K562 (cell line): Measurements from ENCODE around the gene MAP2K7. TPM values are rescaled to one million over a fixed set of nuclear protein-coding genes. Genes with fewer than 3 reads are reported as not detected.

Source experiments
- ARID4B ChIP-seq: sonication (generic); formaldehyde crosslinking; IDR thresholded peaks from 2 replicates; pipeline ENCODE4 v1.8.0; 2022; ENCODE audit warnings: mild to moderate bottlenecking, missing genetic modification reagents
- DMBX1 ChIP-seq: fragments of 250-450 bp; sonication (Bioruptor Pico); IDR thresholded peaks from 2 replicates; pipeline ENCODE4 v1.8.0; 2022; ENCODE audit warnings: inconsistent platforms, mild to moderate bottlenecking, moderate library complexity, borderline replicate concordance
- FOS ChIP-seq: IDR thresholded peaks from 3 replicates; pipeline ENCODE4 v1.6.1; 2011; ENCODE audit not compliant: insufficient read length; ENCODE audit errors: extremely low read depth
- GABPB1 ChIP-seq: sonication (generic); formaldehyde crosslinking; IDR thresholded peaks from 2 replicates; pipeline ENCODE4 v1.8.0; 2022; ENCODE audit warnings: mild to moderate bottlenecking, missing genetic modification reagents
- GTF2F1 ChIP-seq: IDR thresholded peaks from 2 replicates; pipeline ENCODE4 v1.6.1; 2011; ENCODE audit warnings: low read depth, low read length, improper control_type of control experiment
- HEY1 ChIP-seq: fragments of 250-450 bp; sonication (Bioruptor Pico); IDR thresholded peaks from 2 replicates; pipeline ENCODE4 v1.5.0; 2020; ENCODE audit warnings: mild to moderate bottlenecking, moderate library complexity, borderline replicate concordance
- HMGN3 ChIP-seq: IDR thresholded peaks from 2 replicates; pipeline ENCODE4 v1.6.1; 2011; ENCODE audit warnings: borderline replicate concordance, low read depth, mild to moderate bottlenecking, mixed read lengths, low read length; ENCODE audit not compliant: insufficient read length; ENCODE audit errors: extremely low read depth
- ID3 ChIP-seq, 2 experiments: fragments of 250-450 bp in 1 of 2; fragments of 450-650 bp in 1 of 2; sonication (Bioruptor Pico) in 1 of 2; IDR thresholded peaks; 2 replicates each; pipeline versions ENCODE4 v1.6.1 to v1.8.0; 2016 to 2021; ENCODE audit warnings: mild to moderate bottlenecking in 2 of 2, moderate library complexity in 2 of 2, missing compliant biosample characterization in 1 of 2, missing genetic modification characterization in 1 of 2
- MECOM ChIP-seq: fragments of 250-450 bp; sonication (Bioruptor Pico); IDR thresholded peaks from 2 replicates; pipeline ENCODE4 v1.8.0; 2022; ENCODE audit warnings: inconsistent platforms
- MTF1 ChIP-seq: fragments of 250-450 bp; sonication (Bioruptor Pico); IDR thresholded peaks from 2 replicates; pipeline ENCODE4 v1.9.0; 2021; ENCODE audit warnings: moderate library complexity, mild to moderate bottlenecking, inconsistent platforms, borderline replicate concordance
- POLR2AphosphoS2 ChIP-seq: IDR thresholded peaks from 2 replicates; pipeline ENCODE4 v1.6.1; 2012; ENCODE audit warnings: low read length, improper control_type of control experiment
- SOX6 ChIP-seq: fragments of 450-650 bp; IDR thresholded peaks from 2 replicates; pipeline ENCODE4 v1.6.1; 2014; ENCODE audit warnings: mild to moderate bottlenecking
- TSHZ1 ChIP-seq: fragments of 250-450 bp; sonication (Bioruptor Pico); IDR thresholded peaks from 2 replicates; pipeline ENCODE4 v1.4.0; 2020; ENCODE audit warnings: mild to moderate bottlenecking, moderate library complexity
- ZKSCAN8 ChIP-seq: fragments of 200-800 bp; sonication (Bioruptor generic); IDR thresholded peaks from 2 replicates; pipeline ENCODE4 v1.6.1; 2016; ENCODE audit warnings: missing genetic modification characterization, missing compliant biosample characterization
- ZNF384 ChIP-seq: IDR thresholded peaks from 2 replicates; pipeline ENCODE4 v1.6.1; 2012; ENCODE audit warnings: low read depth, low read length, improper control_type of control experiment
- ZNF699 ChIP-seq: fragments of 250-450 bp; sonication (Bioruptor Pico); IDR thresholded peaks from 2 replicates; pipeline ENCODE4 v1.8.0; 2021; ENCODE audit warnings: mild to moderate bottlenecking, moderate library complexity; ENCODE audit not compliant: insufficient replicate concordance
- polyA plus RNA-seq, 8 experiments: library from polyadenylated mRNA; depleted of rRNA in 4 of 8; stranded (reverse) in 5 of 8; unstranded in 3 of 8; fragments of >200 nt; fragmentation: Nextera tagmentation in 2 of 8; fragmentation: Illumina TruSeq in 1 of 8; extraction: Ambion mirVana in 2 of 8; extraction: Trizol in 1 of 8; gene quantifications; 2 replicates each; pipeline versions ENCODE4 v1.2.1 to v1.2.3, GENCODE V29; 2011 to 2014; ENCODE audit warnings: inconsistent platforms in 1 of 8, missing spikeins in 1 of 8
- total RNA-seq, 7 experiments: library from RNA; depleted of rRNA in 6 of 7; stranded (reverse); fragments of >200 nt in 6 of 7; fragmentation: Illumina TruSeq in 2 of 7; extraction: Trizol in 2 of 7; gene quantifications; 2 replicates each; pipeline versions ENCODE4 v1.2.1 to v1.2.3, GENCODE V29; 2011 to 2021; ENCODE audit warnings: low replicate concordance in 1 of 7
- TF ChIP-seq, protein P1 (sequence below): IDR thresholded peaks from 3 replicates; pipeline ENCODE4 v1.6.1; 2011; ENCODE audit warnings: borderline replicate concordance, mild to moderate bottlenecking; ENCODE audit not compliant: insufficient read length, insufficient read depth

Gene MAP2K7
- total and polyA plus RNA-seq, 9 of the 15 experiments (the other 6 are each of a cell fraction or from before 2014, with no cell fraction given) = 0.51 to 45.8 (median 14.1) TPM

GRCh38 chr19:7871437-7872305 lies 32.0 kb upstream of the MAP2K7 start (continued):
- peak; percentile 91 for TF ChIP-seq ARID4B (CRISPR knock-in tag)
- TF ChIP-seq FOS = no peak
- no peak for TF ChIP-seq ID3 (CRISPR knock-in tag; IDR thresholded peaks at IDR 0.05)
- TF ChIP-seq ID3 (tag; IDR thresholded peaks at IDR 0.05) = no peak
- TF ChIP-seq POLR2AphosphoS2 = no peak
- TF ChIP-seq, protein P1, sequence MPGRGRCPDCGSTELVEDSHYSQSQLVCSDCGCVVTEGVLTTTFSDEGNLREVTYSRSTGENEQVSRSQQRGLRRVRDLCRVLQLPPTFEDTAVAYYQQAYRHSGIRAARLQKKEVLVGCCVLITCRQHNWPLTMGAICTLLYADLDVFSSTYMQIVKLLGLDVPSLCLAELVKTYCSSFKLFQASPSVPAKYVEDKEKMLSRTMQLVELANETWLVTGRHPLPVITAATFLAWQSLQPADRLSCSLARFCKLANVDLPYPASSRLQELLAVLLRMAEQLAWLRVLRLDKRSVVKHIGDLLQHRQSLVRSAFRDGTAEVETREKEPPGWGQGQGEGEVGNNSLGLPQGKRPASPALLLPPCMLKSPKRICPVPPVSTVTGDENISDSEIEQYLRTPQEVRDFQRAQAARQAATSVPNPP = no peak
- TF ChIP-seq ZNF384 = no peak
- no peak for TF ChIP-seq HEY1
- no peak for TF ChIP-seq MECOM (CRISPR knock-in tag)
- TF ChIP-seq MTF1 (CRISPR knock-in tag) = no peak
- TF ChIP-seq ZNF699 (CRISPR knock-in tag) = no peak
- no peak for TF ChIP-seq GTF2F1
- TF ChIP-seq GABPB1 = peak; percentile 68; the same call in 1 of the 2 replicates
- TF ChIP-seq ZKSCAN8 = no peak
- TF ChIP-seq SOX6 = no peak
- TF ChIP-seq HMGN3 = peak; percentile 20
- TF ChIP-seq DMBX1 = no peak
- no peak for TF ChIP-seq TSHZ1 (CRISPR knock-in tag)
